ENCODE results near the gene OSBPL8. TPM values are rescaled to one million over a fixed set of nuclear protein-coding genes. Genes with fewer than 3 reads are reported as not detected.

The OSBPL8 gene, protein sequence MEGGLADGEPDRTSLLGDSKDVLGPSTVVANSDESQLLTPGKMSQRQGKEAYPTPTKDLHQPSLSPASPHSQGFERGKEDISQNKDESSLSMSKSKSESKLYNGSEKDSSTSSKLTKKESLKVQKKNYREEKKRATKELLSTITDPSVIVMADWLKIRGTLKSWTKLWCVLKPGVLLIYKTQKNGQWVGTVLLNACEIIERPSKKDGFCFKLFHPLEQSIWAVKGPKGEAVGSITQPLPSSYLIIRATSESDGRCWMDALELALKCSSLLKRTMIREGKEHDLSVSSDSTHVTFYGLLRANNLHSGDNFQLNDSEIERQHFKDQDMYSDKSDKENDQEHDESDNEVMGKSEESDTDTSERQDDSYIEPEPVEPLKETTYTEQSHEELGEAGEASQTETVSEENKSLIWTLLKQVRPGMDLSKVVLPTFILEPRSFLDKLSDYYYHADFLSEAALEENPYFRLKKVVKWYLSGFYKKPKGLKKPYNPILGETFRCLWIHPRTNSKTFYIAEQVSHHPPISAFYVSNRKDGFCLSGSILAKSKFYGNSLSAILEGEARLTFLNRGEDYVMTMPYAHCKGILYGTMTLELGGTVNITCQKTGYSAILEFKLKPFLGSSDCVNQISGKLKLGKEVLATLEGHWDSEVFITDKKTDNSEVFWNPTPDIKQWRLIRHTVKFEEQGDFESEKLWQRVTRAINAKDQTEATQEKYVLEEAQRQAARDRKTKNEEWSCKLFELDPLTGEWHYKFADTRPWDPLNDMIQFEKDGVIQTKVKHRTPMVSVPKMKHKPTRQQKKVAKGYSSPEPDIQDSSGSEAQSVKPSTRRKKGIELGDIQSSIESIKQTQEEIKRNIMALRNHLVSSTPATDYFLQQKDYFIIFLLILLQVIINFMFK
- 11.0 to 21.1 TPM (median 17.5 TPM) in 5 replicates for total RNA-seq (2022; extraction: Qiagen RNA extraction; ENCODE audit: low read depth)

DNA sequence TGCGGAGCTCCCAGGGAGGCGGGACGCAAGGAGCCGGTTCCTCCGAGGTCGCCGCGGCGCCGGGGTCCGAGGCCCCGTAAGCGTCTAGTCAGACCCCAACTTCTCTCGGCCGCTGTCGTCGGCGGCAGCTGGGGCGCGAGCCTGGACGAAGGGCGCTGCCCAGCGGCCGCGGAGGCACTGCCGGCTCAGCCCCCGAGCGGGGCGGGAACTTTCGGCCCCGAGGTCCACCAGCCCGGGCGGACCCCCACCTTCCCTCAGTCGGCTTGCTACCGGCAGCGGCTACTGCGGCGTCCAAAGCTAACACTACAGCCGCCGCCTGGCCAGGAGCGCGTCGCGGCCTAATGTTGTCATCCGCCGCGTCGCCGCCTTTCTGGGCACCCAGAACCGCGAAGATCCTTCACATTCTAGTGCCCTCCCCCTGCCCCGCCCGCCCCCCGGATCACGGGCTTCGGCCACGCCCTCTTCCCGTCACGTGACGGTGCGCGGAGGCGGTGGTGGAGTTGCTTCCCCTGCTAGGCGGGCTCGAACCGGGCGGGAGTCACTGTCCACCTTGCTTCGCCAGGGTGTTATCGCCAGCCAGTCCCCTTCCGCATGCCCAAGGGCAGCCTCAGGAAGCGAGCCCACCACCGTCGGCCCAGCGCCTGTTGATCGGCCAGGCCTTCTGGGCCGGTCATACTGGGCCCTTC is at the start of gene OSBPL8:
Gene OSBPL8 (minus strand): TSS at position 372 of the 686 bp plus-strand sequence. CDS start 72,220 bp downstream, outside the sequence.

DNA sequence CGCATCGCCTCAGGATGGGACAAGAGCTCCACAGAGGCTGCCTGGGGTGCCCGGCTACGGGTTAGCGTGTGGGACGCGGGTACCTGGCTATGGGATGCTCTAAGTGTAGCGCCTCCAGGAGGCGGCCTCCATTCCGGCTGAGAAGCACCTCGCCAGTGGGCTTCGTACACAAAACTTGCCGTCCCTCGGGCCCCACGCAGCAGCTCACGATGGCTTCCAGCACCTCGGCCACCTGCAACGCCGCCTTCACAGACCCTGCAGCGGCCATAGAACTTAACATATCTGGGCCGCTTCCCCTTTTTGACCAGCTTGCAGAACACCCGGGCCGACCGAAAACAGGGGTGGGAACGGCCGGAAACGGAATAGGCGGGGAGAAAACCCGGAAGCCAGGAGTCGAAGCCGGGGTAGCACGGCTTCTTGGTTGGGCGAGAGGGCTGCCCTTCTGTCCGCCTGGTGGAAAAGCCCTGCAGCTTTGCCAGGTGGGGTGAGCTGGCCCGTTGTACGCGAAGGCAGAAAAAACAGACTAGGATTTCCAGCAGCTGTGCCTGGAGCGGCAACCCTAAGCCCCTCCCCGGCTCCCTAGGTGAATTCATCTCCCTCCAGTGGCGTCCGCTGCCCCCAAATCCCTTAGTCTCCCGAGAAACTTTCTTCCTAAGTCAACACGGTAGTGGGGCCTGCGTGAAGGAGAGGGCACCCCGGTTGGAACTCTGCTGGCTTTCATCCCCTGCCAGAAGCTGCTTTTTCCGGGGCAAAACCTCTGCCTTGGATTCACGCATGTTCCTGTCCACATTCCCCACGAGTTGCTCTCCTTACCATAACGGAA is 211.3 kb downstream of the OSBPL8 start, which contains the start of gene BBS10:
Gene BBS10 (minus strand): TSS at position 337 of the 823 bp plus-strand sequence. CDS start 57 bp downstream, at position 280.

Other genes starting within 250 kb of the OSBPL8 start
- 3.8 to 4.6 TPM (median 4.2 TPM) in 5 replicates for gene BBS10, start 211.4 kb downstream of the OSBPL8 start, total RNA-seq (2022; extraction: Qiagen RNA extraction; ENCODE audit: low read depth)
- 7.9 to 17.0 TPM (median 10.2 TPM) in 5 replicates for gene ZDHHC17, start 204.3 kb upstream of the OSBPL8 start, total RNA-seq (2022; extraction: Qiagen RNA extraction; ENCODE audit: low read depth)